Ishikawa (cell line): ENCODE measurements around the gene SEPTIN10.

ENCODE experiments used
- TCF12 ChIP-seq: IDR thresholded peaks from 2 replicates; pipeline ENCODE4 v1.6.1; 2012; ENCODE audit warnings: low read depth
- YY1 ChIP-seq: IDR thresholded peaks from 2 replicates; pipeline ENCODE4 v1.6.1; 2012; ENCODE audit warnings: low read depth

GRCh38 chr2:109511168-109511567 is 102.6 kb downstream of the SEPTIN10 start:
- TF ChIP-seq TCF12 (no peak), YY1 (no peak)
